Measurements from ENCODE around the gene SELENOM.

Gene SELENOM

DNA sequence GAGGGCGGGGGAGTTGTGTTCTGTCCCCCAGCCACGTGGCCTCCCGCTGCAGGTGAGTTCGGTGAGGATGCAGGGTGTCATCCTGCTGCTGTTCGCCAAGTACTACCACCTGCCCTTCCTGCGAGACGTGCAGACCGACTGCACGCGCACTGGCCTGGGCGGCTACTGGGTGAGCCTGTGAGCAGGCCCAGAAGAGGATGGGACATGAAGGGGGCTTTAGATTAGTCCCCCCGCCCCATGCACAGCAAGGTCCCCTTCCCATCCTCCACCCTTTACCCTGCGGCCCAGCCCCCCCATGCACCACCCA lies 19.5 kb upstream of the SELENOM start:
- TF ChIP-seq POLR2AphosphoS5 (IDR thresholded peaks at IDR 0.05; ENCODE audit: low read depth, low read length) (no peak), TAF1 (IDR thresholded peaks at IDR 0.05; ENCODE audit: borderline replicate concordance, insufficient read depth, low read length) (no peak), SIN3A (IDR thresholded peaks at IDR 0.05; ENCODE audit: borderline replicate concordance, insufficient read depth, low read length) (no peak), FOXP2 (optimal IDR thresholded peaks at IDR 0.05; ENCODE audit: borderline replicate concordance, extremely low read depth, extremely low read length, insufficient read depth) (no peak)
- TF ChIP-seq, protein P1, sequence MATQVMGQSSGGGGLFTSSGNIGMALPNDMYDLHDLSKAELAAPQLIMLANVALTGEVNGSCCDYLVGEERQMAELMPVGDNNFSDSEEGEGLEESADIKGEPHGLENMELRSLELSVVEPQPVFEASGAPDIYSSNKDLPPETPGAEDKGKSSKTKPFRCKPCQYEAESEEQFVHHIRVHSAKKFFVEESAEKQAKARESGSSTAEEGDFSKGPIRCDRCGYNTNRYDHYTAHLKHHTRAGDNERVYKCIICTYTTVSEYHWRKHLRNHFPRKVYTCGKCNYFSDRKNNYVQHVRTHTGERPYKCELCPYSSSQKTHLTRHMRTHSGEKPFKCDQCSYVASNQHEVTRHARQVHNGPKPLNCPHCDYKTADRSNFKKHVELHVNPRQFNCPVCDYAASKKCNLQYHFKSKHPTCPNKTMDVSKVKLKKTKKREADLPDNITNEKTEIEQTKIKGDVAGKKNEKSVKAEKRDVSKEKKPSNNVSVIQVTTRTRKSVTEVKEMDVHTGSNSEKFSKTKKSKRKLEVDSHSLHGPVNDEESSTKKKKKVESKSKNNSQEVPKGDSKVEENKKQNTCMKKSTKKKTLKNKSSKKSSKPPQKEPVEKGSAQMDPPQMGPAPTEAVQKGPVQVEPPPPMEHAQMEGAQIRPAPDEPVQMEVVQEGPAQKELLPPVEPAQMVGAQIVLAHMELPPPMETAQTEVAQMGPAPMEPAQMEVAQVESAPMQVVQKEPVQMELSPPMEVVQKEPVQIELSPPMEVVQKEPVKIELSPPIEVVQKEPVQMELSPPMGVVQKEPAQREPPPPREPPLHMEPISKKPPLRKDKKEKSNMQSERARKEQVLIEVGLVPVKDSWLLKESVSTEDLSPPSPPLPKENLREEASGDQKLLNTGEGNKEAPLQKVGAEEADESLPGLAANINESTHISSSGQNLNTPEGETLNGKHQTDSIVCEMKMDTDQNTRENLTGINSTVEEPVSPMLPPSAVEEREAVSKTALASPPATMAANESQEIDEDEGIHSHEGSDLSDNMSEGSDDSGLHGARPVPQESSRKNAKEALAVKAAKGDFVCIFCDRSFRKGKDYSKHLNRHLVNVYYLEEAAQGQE (IDR thresholded peaks at IDR 0.05; ENCODE audit: insufficient read depth in 1 of 2, low read depth in 2 of 2, low read length in 2 of 2): no peak

DNA sequence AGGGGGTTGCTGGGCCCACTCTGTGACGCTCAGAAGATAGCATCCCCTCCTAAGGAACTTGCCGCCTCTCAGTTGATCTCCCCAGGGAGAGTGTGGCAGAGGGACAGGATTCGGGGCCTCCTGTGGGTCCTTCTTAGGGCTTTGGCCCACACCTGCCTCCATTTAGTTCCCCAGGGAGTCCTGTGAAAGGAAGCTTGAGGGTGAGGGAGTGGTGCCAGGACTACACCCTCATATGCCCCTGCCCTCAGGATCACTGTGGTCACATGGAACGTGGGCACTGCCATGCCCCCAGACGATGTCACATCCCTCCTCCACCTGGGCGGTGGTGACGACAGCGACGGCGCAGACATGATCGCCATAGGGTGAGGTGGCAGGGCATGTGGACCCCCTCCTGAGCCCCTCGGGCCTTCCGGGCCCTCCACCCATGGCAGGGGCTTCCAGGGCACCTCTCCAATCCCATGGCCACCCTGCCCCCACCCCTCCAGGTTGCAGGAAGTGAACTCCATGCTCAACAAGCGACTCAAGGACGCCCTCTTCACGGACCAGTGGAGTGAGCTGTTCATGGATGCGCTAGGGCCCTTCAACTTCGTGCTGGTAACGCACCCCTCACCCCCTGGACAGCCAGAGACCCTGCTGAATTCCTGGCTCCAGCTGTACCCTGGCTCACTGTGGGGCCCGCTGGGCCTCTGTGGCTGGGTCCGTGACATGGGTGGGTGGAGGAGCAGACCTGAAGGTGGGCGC lies 18.9 kb upstream of the SELENOM start:
- TF ChIP-seq POLR2AphosphoS5 (IDR thresholded peaks at IDR 0.05; ENCODE audit: low read depth, low read length) (no peak), FOXP2 (optimal IDR thresholded peaks at IDR 0.05; ENCODE audit: borderline replicate concordance, extremely low read depth, extremely low read length, insufficient read depth) (no peak), SIN3A (IDR thresholded peaks at IDR 0.05; ENCODE audit: borderline replicate concordance, insufficient read depth, low read length) (no peak), TAF1 (IDR thresholded peaks at IDR 0.05; ENCODE audit: borderline replicate concordance, insufficient read depth, low read length) (no peak)
- TF ChIP-seq, protein P1 (IDR thresholded peaks at IDR 0.05; ENCODE audit: insufficient read depth in 1 of 2, low read depth in 2 of 2, low read length in 2 of 2): no peak

DNA sequence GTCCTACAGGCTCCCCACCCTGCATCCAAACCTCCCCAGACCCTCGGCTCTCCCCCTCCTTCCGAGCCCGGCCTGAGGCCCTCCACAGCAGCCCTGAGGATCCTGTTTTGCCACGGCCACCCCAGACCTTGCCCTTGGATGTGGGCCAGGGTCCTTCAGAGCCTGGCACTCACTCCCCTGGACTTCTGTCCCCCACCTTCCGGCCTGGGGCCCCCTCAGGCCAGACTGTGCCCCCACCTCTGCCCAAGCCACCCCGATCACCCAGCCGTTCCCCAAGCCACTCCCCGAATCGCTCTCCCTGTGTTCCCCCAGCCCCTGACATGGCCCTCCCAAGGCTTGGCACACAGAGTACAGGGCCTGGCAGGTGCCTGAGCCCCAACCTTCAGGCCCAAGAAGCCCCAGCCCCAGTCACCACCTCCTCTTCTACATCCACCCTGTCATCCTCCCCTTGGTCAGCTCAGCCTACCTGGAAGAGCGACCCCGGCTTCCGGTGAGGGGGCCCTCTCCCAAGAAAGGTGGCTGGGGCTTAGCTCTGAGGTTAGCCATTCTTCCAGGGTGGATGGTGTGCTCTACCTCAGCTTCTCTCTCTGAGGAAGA lies 18.3 kb upstream of the SELENOM start:
- TF ChIP-seq FOXP2 (optimal IDR thresholded peaks at IDR 0.05; ENCODE audit: borderline replicate concordance, extremely low read depth, extremely low read length, insufficient read depth): no peak

DNA sequence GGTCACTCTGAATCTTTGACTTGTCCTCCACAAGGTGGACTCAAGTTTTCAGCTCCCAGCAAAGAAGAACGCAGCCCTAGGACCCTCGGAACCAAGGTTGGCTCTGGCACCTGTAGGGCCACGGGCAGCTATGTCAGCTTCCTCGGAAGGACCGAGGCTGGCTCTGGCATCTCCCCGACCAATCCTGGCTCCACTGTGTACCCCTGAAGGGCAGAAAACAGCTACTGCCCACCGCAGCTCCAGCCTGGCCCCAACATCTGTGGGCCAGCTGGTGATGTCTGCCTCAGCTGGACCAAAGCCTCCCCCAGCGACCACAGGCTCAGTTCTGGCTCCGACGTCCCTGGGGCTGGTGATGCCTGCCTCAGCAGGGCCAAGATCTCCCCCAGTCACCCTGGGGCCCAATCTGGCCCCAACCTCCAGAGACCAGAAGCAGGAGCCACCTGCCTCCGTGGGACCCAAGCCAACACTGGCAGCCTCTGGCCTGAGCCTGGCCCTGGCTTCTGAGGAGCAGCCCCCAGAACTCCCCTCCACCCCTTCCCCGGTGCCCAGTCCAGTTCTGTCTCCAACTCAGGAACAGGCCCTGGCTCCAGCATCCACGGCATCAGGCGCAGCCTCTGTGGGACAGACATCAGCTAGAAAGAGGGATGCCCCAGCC lies 17.6 kb upstream of the SELENOM start:
- TF ChIP-seq POLR2AphosphoS5 (IDR thresholded peaks at IDR 0.05; ENCODE audit: low read depth, low read length) (no peak), TAF1 (IDR thresholded peaks at IDR 0.05; ENCODE audit: borderline replicate concordance, insufficient read depth, low read length) (no peak), FOXP2 (optimal IDR thresholded peaks at IDR 0.05; ENCODE audit: borderline replicate concordance, extremely low read depth, extremely low read length, insufficient read depth) (no peak)

DNA sequence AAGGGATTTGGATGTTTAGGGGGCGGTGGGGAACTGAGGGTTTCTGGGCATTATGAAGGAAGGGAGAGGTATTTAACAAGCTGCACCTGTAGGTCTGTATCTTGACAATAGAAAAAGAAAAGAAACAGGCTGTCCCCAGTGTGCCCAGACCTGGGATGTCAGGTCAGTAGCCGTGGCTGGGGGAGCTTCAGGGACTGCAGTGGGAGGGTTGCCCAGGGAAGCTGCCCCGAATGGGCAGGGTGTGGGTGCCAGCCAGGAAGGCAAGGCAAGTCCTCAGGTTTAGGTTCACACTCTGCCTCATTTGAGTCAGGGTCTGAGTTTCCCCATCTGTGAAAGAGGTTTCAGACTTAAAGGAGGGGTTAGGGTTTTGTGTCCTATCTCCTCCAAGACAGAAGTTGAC lies 16.9 kb upstream of the SELENOM start:
- TF ChIP-seq, protein P1 (IDR thresholded peaks at IDR 0.05; ENCODE audit: insufficient read depth in 1 of 2, low read depth in 2 of 2, low read length in 2 of 2): no peak
- TF ChIP-seq POLR2AphosphoS5 (IDR thresholded peaks at IDR 0.05; ENCODE audit: low read depth, low read length) (no peak), SIN3A (IDR thresholded peaks at IDR 0.05; ENCODE audit: borderline replicate concordance, insufficient read depth, low read length) (no peak), TAF1 (IDR thresholded peaks at IDR 0.05; ENCODE audit: borderline replicate concordance, insufficient read depth, low read length) (no peak), FOXP2 (optimal IDR thresholded peaks at IDR 0.05; ENCODE audit: borderline replicate concordance, extremely low read depth, extremely low read length, insufficient read depth) (no peak)

DNA sequence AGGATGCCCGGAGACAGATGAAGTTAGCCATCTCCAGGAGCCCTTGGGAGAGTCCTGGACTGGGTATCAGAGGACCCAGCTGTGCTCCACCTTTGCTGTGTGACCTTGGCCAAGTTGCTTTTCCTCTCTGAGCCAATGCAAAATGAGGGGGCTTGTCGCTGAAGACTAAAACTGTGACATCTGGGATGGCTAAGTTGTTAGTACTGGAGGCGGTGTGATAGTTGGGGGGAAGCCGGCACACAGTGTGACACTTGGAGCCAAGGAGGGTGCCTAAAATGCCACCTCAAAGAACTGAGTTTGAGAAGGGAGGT lies 15.9 kb upstream of the SELENOM start:
- TF ChIP-seq SIN3A (IDR thresholded peaks at IDR 0.05; ENCODE audit: borderline replicate concordance, insufficient read depth, low read length): no peak
- TF ChIP-seq, protein P1 (IDR thresholded peaks at IDR 0.05; ENCODE audit: insufficient read depth in 1 of 2, low read depth in 2 of 2, low read length in 2 of 2): no peak
- no peak for TF ChIP-seq POLR2AphosphoS5 (IDR thresholded peaks at IDR 0.05; ENCODE audit: low read depth, low read length)
- no peak for TF ChIP-seq FOXP2 (optimal IDR thresholded peaks at IDR 0.05; ENCODE audit: borderline replicate concordance, extremely low read depth, extremely low read length, insufficient read depth)
- no peak for TF ChIP-seq TAF1 (IDR thresholded peaks at IDR 0.05; ENCODE audit: borderline replicate concordance, insufficient read depth, low read length)

Measured in PFSK-1 (cell line).